CD14-positive monocyte (primary cell): ENCODE measurements around the gene MAPK8IP2. TPM values are rescaled to one million over a fixed set of nuclear protein-coding genes. Genes with fewer than 3 reads are reported as not detected.

ENCODE experiments used
- DNase-seq, 3 donors: peaks; one replicate each; pipeline ENCODE4 v3.0.0-alpha.2; 2011 to 2022
- H2AFZ ChIP-seq: 2 replicates; pipeline ENCODE4 v1.6.0; 2012; ENCODE audit warnings: mild to moderate bottlenecking, low read depth, low read length, inconsistent platforms; ENCODE audit not compliant: insufficient read depth, poor library complexity, severe bottlenecking
- H3K27ac ChIP-seq, 2 donors: 1 replicate in 1 of 2; 2 replicates in 1 of 2; pipeline ENCODE4 v1.5.1; 2012 to 2013; ENCODE audit warnings: low read length in 2 of 2, control low read depth in 1 of 2, inconsistent platforms in 1 of 2, low read depth in 1 of 2, mild to moderate bottlenecking in 1 of 2
- H3K27me3 ChIP-seq, 2 donors: one replicate each; pipeline versions ENCODE4 v1.6.0 to v1.6.1; 2011 to 2013; ENCODE audit warnings: low read length in 2 of 2; ENCODE audit not compliant: control insufficient read depth in 2 of 2, insufficient read depth in 2 of 2
- H3K36me3 ChIP-seq, 2 donors: replicated peaks in 1 of 2; 1 replicate in 1 of 2; 2 replicates in 1 of 2; pipeline versions ENCODE4 v1.5.1 to v1.6.1; 2012 to 2013; ENCODE audit warnings: low read length in 2 of 2, control low read depth in 1 of 2, inconsistent platforms in 1 of 2, mild to moderate bottlenecking in 1 of 2; ENCODE audit not compliant: insufficient read depth in 2 of 2, control insufficient read depth in 1 of 2
- H3K4me1 ChIP-seq, 2 donors: 1 replicate in 1 of 2; 2 replicates in 1 of 2; pipeline versions ENCODE4 v1.5.1 to v1.6.1; 2012 to 2013; ENCODE audit warnings: low read length in 2 of 2, control low read depth in 1 of 2, inconsistent platforms in 1 of 2, mild to moderate bottlenecking in 1 of 2, moderate library complexity in 1 of 2; ENCODE audit not compliant: insufficient read depth in 2 of 2, control insufficient read depth in 1 of 2
- H3K4me2 ChIP-seq: replicated peaks from 2 replicates; pipeline ENCODE3; 2012; ENCODE audit warnings: low read length, moderate library complexity, mild to moderate bottlenecking; ENCODE audit not compliant: poor library complexity, severe bottlenecking; ENCODE audit errors: extremely low read depth
- H3K4me3 ChIP-seq, 3 experiments: fragments of 200-600 bp in 1 of 3; sonication (generic) in 1 of 3; replicated peaks in 1 of 3; 1 replicate in 2 of 3; 2 replicates in 1 of 3; pipeline ENCODE4 v1.5.1; 2011 to 2013; ENCODE audit warnings: low read length in 3 of 3, mild to moderate bottlenecking in 3 of 3, control low read depth in 2 of 3, low read depth in 2 of 3, inconsistent platforms in 1 of 3, moderate library complexity in 1 of 3
- H3K79me2 ChIP-seq: 2 replicates; pipeline ENCODE4 v1.6.0; 2012; ENCODE audit warnings: mild to moderate bottlenecking, control low read depth, inconsistent platforms, low read length, moderate library complexity; ENCODE audit not compliant: insufficient read depth
- H3K9ac ChIP-seq: 2 replicates; pipeline ENCODE4 v1.6.0; 2017; ENCODE audit warnings: low read length, mild to moderate bottlenecking; ENCODE audit not compliant: insufficient read depth, poor library complexity, severe bottlenecking
- H3K9me3 ChIP-seq, 2 donors: replicated peaks in 1 of 2; 1 replicate in 1 of 2; 2 replicates in 1 of 2; pipeline versions ENCODE4 v1.5.1 to v1.6.1; 2012 to 2013; ENCODE audit warnings: low read length in 2 of 2, control low read depth in 1 of 2; ENCODE audit not compliant: control insufficient read depth in 1 of 2, insufficient read depth in 1 of 2
- H4K20me1 ChIP-seq: 2 replicates; pipeline ENCODE4 v1.6.0; 2012; ENCODE audit warnings: mild to moderate bottlenecking, low read length, control low read depth, moderate library complexity; ENCODE audit not compliant: insufficient read depth
- H3K27ac Mint-ChIP-seq, 7 donors: one replicate each; pipeline ENCODE4 v1.8.0; 2020; ENCODE audit warnings: mild to moderate bottlenecking in 7 of 7, mixed read lengths in 7 of 7, moderate library complexity in 6 of 7, inconsistent platforms in 2 of 7
- H3K27me3 Mint-ChIP-seq, 3 donors: one replicate each; pipeline ENCODE4 v1.8.0; 2021 to 2022; ENCODE audit warnings: low read depth in 3 of 3, mild to moderate bottlenecking in 3 of 3, mixed read lengths in 3 of 3, moderate library complexity in 3 of 3, inconsistent platforms in 1 of 3
- H3K36me3 Mint-ChIP-seq, 2 donors: one replicate each; pipeline ENCODE4 v1.8.0; 2020; ENCODE audit warnings: mixed read lengths in 2 of 2, inconsistent platforms in 1 of 2, mild to moderate bottlenecking in 1 of 2
- H3K4me1 Mint-ChIP-seq: one replicate; pipeline ENCODE4 v1.8.0; 2020; ENCODE audit warnings: mild to moderate bottlenecking, mixed read lengths
- H3K4me3 Mint-ChIP-seq, 2 donors: one replicate each; pipeline ENCODE4 v1.8.0; 2020; ENCODE audit warnings: mild to moderate bottlenecking in 2 of 2, mixed read lengths in 2 of 2, moderate library complexity in 1 of 2
- H3K9me3 Mint-ChIP-seq, 7 donors: one replicate each; pipeline ENCODE4 v1.8.0; 2020 to 2022; ENCODE audit warnings: mixed read lengths in 7 of 7, mild to moderate bottlenecking in 6 of 7, moderate library complexity in 6 of 7, inconsistent platforms in 2 of 7
- WGBS: methylation state at CpG from one replicate; pipeline ENCODE4 v1.1.5; 2013; ENCODE audit warnings: missing lambda C conversion rate; ENCODE audit not compliant: insufficient coverage; 5-methylcytosine and 5-hydroxymethylcytosine counted together
- intact Hi-C, 2 donors: fragments of 100-400 bp; cut with micrococcal nuclease; formaldehyde crosslinking; loops; one replicate each; pipeline versions ENCODE4 v1.15.0 to v1.15.1; 2023
- polyA plus RNA-seq, 3 donors: library from polyadenylated mRNA; depleted of rRNA in 1 of 3; unstranded in 2 of 3; stranded (reverse) in 1 of 3; fragments of 300-500 nt in 2 of 3; fragments of >200 nt in 1 of 3; fragmentation: Illumina TruSeq in 2 of 3; gene quantifications; 1 replicate in 2 of 3; 2 replicates in 1 of 3; pipeline ENCODE4 v1.2.3, GENCODE V29; 2012 to 2021
- TF ChIP-seq, protein P1 (sequence below): fragments of 200-600 bp; IDR thresholded peaks from one replicate; pipeline ENCODE4 v1.8.0; 2022; ENCODE audit warnings: antibody characterized with exemption, mild to moderate bottlenecking

The MAPK8IP2 gene
- polyA plus RNA-seq, 3 donors = 0.17 TPM; not detected in 2

DNA sequence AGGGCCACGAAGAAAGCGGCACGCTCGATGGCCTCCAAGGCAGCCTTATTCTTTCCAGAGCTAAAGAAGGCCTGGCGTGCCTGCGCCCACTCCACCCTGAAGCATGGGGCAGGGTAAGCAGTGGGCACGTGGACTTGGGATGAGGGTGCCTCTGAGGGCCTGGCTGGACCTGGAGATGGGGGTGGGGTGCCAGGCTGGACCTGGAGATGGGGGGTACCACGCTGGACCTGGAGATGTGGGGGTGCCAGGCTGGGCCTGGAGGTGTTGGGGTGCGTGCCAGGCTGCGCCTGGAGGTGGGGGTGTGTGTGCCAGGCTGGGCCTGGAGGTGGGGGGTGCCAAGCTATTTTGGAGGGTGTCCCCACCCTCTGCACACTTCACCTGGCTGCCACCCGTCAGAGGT is 27.6 kb upstream of the MAPK8IP2 start:
- peaks cover 6 to 7% of the 10 kb centered on the region in 2 donors for H3K4me1 ChIP-seq
- H4K20me1 ChIP-seq = no peaks in the 10 kb centered on the region
- H3K4me3 ChIP-seq = no peak overlapping the region
- H3K36me3 ChIP-seq = peaks cover 31 to 70% of the 10 kb centered on the region in 2 donors
- no peak overlapping the region for H3K27ac ChIP-seq
- Mint-ChIP-seq H3K4me3 (no peak overlapping the region), H3K27ac (no peak overlapping the region), H3K9me3 (no peaks in the 10 kb centered on the region), H3K4me1 (peaks cover 8% of the 10 kb centered on the region), H3K27me3 (peaks cover 0 to 7% (median 4%) of the 10 kb centered on the region in 3 donors), H3K36me3 (peaks cover 46 to 80% of the 10 kb centered on the region in 2 donors)
- H3K79me2 ChIP-seq = no peaks in the 10 kb centered on the region
- 100% methylated on average over 5 of the region's 11 CpGs for WGBS
- H3K27me3 ChIP-seq = no peaks in the 10 kb centered on the region
- no peak overlapping the region for H3K9ac ChIP-seq
- no peaks in the 10 kb centered on the region for H3K9me3 ChIP-seq
- TF ChIP-seq, protein P1, sequence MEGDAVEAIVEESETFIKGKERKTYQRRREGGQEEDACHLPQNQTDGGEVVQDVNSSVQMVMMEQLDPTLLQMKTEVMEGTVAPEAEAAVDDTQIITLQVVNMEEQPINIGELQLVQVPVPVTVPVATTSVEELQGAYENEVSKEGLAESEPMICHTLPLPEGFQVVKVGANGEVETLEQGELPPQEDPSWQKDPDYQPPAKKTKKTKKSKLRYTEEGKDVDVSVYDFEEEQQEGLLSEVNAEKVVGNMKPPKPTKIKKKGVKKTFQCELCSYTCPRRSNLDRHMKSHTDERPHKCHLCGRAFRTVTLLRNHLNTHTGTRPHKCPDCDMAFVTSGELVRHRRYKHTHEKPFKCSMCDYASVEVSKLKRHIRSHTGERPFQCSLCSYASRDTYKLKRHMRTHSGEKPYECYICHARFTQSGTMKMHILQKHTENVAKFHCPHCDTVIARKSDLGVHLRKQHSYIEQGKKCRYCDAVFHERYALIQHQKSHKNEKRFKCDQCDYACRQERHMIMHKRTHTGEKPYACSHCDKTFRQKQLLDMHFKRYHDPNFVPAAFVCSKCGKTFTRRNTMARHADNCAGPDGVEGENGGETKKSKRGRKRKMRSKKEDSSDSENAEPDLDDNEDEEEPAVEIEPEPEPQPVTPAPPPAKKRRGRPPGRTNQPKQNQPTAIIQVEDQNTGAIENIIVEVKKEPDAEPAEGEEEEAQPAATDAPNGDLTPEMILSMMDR = no peak
- no peak overlapping the region for H3K4me2 ChIP-seq
- DNase-seq = no peak
- H2AFZ ChIP-seq = no peak overlapping the region
- intact Hi-C loops = no loop called here

DNA sequence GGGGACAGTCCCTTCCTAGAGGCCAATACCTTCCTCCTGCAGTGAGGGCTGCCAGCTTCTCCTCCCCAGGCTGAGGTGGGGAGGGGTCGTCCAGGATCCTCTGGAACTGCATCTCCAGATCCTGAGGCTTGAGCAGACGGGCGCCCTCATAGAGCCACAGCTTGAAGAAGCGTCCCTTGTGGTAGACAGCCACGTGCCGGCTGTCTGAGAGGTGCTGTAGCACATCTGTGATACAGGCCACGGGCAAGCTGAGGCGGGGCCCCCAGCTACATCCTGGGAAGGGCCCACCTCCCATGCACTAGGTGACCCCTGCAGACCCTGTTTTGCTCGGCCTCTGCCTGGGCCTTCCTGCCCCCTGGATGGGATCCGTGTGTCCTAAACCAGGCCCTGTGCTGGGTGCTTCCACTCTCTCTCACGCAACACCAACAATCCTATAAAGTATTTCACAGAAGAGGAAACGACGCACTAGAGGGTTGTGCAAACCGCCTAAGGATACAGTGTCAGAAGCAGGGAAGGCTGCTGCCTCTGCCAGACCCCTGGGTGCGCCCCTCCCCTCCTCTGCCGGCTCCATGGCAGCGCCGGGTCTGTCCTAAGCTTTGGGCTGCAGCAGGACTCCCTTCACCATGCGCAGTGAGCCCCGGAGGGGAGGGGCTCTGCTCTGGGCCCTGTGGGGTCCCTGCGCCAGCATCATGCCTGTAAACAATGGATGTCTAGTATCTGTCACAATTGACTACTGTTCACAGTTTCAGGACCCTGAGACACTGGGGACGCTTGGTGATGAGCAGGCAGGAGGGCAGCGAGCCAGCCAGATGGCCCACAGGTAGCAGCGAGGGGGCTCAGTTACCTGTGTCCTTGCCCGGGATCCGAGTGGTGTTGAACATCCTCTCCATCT is 26.9 kb upstream of the MAPK8IP2 start:
- H3K9me3 ChIP-seq = no peaks in the 10 kb centered on the region
- peaks cover 13% of the 10 kb centered on the region for H3K4me1 Mint-ChIP-seq
- no peak overlapping the region for H3K27ac ChIP-seq
- WGBS = 93% methylated on average over 24 of the region's 26 CpGs
- H3K4me2 ChIP-seq = no peak overlapping the region
- H3K27me3 ChIP-seq = no peaks in the 10 kb centered on the region
- H3K4me1 ChIP-seq = peaks cover 11 to 14% of the 10 kb centered on the region in 2 donors
- peaks cover 4% of the 10 kb centered on the region for H4K20me1 ChIP-seq
- no peak overlapping the region for H3K4me3 ChIP-seq
- H3K27me3 Mint-ChIP-seq = peaks cover 0 to 11% (median 8%) of the 10 kb centered on the region in 3 donors
- no peak overlapping the region for H3K9ac ChIP-seq
- intact Hi-C loops = no loop called here
- H3K36me3 Mint-ChIP-seq = peaks cover 46 to 75% of the 10 kb centered on the region in 2 donors
- no peak overlapping the region for H3K27ac Mint-ChIP-seq
- no peaks in the 10 kb centered on the region for H3K79me2 ChIP-seq
- H3K36me3 ChIP-seq = peaks cover 27 to 67% of the 10 kb centered on the region in 2 donors
- DNase-seq = no peak
- H3K4me3 Mint-ChIP-seq = no peak overlapping the region
- TF ChIP-seq, protein P1 = no peak
- H2AFZ ChIP-seq = no peak overlapping the region
- no peaks in the 10 kb centered on the region for H3K9me3 Mint-ChIP-seq
